HEK293 (cell line): ENCODE results near the gene RANGAP1.

Experiments
- ZNF23 ChIP-seq: fragments of 450-650 bp; formaldehyde crosslinking; IDR thresholded peaks from 2 replicates; pipeline ENCODE4 v1.5.1; 2016; ENCODE audit warnings: missing biosample characterization, missing genetic modification characterization, borderline replicate concordance
- TF ChIP-seq, protein P1 (sequence below): fragments of 450-650 bp; formaldehyde crosslinking; IDR thresholded peaks from 2 replicates; pipeline ENCODE4 v1.5.1; 2016; ENCODE audit warnings: missing biosample characterization, missing genetic modification characterization

DNA sequence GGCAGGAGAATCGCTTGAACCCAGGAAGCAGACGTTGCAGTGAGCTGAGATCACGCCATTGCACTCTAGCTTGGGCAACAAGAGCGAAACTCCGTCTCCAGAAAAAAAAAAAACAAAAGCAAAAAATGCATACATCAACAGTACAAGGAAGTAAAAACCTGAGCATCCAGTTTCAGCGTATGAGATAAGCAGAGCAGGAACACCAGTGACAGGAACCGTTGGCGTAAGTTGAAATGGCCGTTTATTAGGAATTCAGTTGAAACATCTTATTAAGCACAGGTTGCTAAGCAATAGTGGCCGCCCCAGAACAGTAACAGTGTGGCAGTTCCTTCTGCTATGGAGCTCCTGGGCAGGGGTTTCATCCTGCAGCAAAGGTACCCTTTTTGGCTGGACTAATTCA lies 84.8 kb downstream of the RANGAP1 start:
- TF ChIP-seq ZNF23 (tag by site-specific recombination) = no peak
- TF ChIP-seq, protein P1, sequence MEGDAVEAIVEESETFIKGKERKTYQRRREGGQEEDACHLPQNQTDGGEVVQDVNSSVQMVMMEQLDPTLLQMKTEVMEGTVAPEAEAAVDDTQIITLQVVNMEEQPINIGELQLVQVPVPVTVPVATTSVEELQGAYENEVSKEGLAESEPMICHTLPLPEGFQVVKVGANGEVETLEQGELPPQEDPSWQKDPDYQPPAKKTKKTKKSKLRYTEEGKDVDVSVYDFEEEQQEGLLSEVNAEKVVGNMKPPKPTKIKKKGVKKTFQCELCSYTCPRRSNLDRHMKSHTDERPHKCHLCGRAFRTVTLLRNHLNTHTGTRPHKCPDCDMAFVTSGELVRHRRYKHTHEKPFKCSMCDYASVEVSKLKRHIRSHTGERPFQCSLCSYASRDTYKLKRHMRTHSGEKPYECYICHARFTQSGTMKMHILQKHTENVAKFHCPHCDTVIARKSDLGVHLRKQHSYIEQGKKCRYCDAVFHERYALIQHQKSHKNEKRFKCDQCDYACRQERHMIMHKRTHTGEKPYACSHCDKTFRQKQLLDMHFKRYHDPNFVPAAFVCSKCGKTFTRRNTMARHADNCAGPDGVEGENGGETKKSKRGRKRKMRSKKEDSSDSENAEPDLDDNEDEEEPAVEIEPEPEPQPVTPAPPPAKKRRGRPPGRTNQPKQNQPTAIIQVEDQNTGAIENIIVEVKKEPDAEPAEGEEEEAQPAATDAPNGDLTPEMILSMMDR (tag by site-specific recombination) = no peak
